ENCODE results near the gene COX4I2. TPM values are rescaled to one million over a fixed set of nuclear protein-coding genes. Genes with fewer than 3 reads are reported as not detected.
"Not testable (repeated sequence)": the region's sequence is repeated elsewhere in the genome, so short reads cannot be mapped to it uniquely, and the experiment has no call there.

The COX4I2 gene
- total RNA-seq, 2 experiments from 2014 or later: not detected

GRCh38 chr20:31615416-31615815 lies 22.3 kb upstream of the COX4I2 start:
- peaks cover 12% of the 10 kb centered on the region for H3K4me1 Mint-ChIP-seq
- no peak overlapping the region for H3K27ac Mint-ChIP-seq
- H3K27me3 Mint-ChIP-seq: peaks cover 16% of the 10 kb centered on the region
- POLR2A ChIA-PET: no interaction called here
- CTCF ChIA-PET: interaction anchor here (13.3 to 14.6 kb wide), 2 partner anchors 45 to 60 kb away, joined by 430 to 523 read pairs; a partner anchor contains a TSS
- no peak for DNase-seq
- H3K36me3 Mint-ChIP-seq (ENCODE audit: low read depth): no peaks in the 10 kb centered on the region
- H3K9me3 Mint-ChIP-seq: no peaks in the 10 kb centered on the region
- no peak overlapping the region for H3K4me3 Mint-ChIP-seq

DNA sequence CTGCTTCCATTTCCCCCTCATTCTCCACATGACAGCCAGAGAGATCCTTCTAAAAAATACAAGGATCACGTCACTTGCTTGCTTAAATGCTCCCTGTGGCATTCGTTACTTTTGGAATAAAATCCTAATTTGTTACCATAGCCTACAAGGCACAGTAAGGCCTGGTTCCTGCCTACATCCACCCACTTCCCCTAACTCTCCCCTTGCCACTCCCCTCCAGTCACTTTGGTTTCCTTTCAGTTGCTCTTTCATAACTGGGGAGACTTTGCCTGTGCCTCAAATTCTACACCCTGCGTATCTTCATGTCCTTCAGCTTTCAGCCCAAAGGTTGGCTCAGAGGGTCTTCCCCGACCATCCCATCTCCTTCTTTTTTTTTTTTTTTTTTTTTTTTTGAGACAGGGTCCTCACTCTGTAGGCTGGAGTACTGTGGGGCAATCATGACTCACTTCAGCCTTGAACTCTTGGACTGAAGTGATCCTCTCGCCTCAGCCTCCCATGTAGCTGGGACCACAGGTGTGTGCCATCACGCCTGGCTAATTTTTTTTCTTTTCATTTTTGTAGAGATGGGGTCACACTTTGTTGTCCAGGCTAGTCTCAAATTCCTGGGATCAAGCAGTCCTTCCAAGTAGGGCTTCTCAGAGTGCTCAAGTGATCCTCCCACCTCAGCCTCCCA lies 20.1 kb upstream of the COX4I2 start:
- no peaks in the 10 kb centered on the region for H3K36me3 Mint-ChIP-seq (ENCODE audit: low read depth)
- H3K4me3 Mint-ChIP-seq: no peak overlapping the region
- H3K4me1 Mint-ChIP-seq: peaks cover 8% of the 10 kb centered on the region
- no peak for DNase-seq
- CTCF ChIA-PET: interaction anchor here (1.0 to 1.6 kb wide), 2 partner anchors 48 to 106 kb away, joined by 4 to 10 read pairs; no protein-coding TSS in a partner anchor
- peaks cover 15% of the 10 kb centered on the region for H3K27me3 Mint-ChIP-seq
- POLR2A ChIA-PET: no interaction called here
- no peaks in the 10 kb centered on the region for H3K9me3 Mint-ChIP-seq
- no peak overlapping the region for H3K27ac Mint-ChIP-seq

DNA sequence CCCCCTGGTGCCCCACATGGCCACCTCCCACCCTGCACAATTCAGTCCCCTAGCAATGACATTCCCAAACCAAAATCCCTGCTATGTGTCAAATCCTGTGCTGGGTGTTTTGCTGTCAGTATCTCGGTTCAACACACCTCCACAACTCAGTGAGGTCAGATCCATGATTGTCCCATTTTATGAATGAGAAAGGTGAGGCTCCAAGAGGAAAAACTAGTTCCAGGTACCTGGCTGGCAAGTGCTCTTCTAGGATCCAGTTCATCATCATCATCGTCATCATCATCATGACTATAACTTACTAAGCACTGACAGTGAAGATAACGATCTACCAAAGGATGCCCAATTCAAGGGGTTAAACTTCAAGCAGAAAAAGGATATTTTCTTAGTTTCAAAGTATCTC lies 17.5 kb upstream of the COX4I2 start:
- H3K27me3 Mint-ChIP-seq: peaks cover 14% of the 10 kb centered on the region
- no peak overlapping the region for H3K27ac Mint-ChIP-seq
- H3K4me3 Mint-ChIP-seq: no peak overlapping the region
- ChIA-PET POLR2A (no interaction called here), CTCF (interaction anchor here (1.5 kb wide), 1 partner anchor 8 kb away, joined by 5 read pairs; no protein-coding TSS in a partner anchor)
- no peaks in the 10 kb centered on the region for H3K36me3 Mint-ChIP-seq (ENCODE audit: low read depth)
- H3K4me1 Mint-ChIP-seq: peaks cover 5% of the 10 kb centered on the region
- no peak for DNase-seq
- H3K9me3 Mint-ChIP-seq: no peaks in the 10 kb centered on the region

DNA sequence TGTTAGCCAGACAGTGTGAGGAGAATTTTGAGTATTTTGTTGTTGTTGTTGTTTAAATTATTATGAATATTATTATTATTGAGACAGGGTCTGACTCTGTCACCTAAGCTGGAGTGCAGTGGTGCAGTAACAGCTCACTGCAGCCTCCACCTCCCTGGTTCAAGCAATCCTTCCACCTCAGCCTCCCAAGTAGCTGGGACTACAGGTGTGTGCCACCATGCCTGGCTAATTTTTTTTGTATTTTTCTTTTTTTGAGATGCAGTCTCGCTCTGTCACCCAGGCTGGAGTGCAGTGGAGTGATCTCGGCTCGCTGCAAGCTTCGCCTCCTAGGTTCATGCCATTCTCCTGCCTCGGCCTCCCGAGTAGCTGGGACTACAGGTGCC lies 14.6 kb upstream of the COX4I2 start:
- H3K4me1 Mint-ChIP-seq; H3K36me3 Mint-ChIP-seq (ENCODE audit: low read depth); POLR2A ChIA-PET; H3K9me3 Mint-ChIP-seq; H3K4me3 Mint-ChIP-seq; H3K27ac Mint-ChIP-seq; CTCF ChIA-PET; DNase-seq; H3K27me3 Mint-ChIP-seq: not testable (repeated sequence)

- DNase-seq; H3K4me1 Mint-ChIP-seq; H3K9me3 Mint-ChIP-seq; H3K27me3 Mint-ChIP-seq; H3K36me3 Mint-ChIP-seq (ENCODE audit: low read depth); H3K4me3 Mint-ChIP-seq; POLR2A ChIA-PET; H3K27ac Mint-ChIP-seq: not testable (repeated sequence)
- CTCF ChIA-PET: interaction anchor here (2.0 kb wide), 1 partner anchor 7 kb away, joined by 7 read pairs; no protein-coding TSS in a partner anchor
These were observed 11.2 kb upstream of the COX4I2 start for GRCh38 chr20:31626534-31626933.

- CTCF ChIA-PET; H3K4me1 Mint-ChIP-seq; POLR2A ChIA-PET; H3K36me3 Mint-ChIP-seq (ENCODE audit: low read depth); H3K4me3 Mint-ChIP-seq; H3K27me3 Mint-ChIP-seq; H3K9me3 Mint-ChIP-seq; DNase-seq; H3K27ac Mint-ChIP-seq: not testable (repeated sequence)
These were observed 9.7 kb upstream of the COX4I2 start for GRCh38 chr20:31628057-31628456.

DNA sequence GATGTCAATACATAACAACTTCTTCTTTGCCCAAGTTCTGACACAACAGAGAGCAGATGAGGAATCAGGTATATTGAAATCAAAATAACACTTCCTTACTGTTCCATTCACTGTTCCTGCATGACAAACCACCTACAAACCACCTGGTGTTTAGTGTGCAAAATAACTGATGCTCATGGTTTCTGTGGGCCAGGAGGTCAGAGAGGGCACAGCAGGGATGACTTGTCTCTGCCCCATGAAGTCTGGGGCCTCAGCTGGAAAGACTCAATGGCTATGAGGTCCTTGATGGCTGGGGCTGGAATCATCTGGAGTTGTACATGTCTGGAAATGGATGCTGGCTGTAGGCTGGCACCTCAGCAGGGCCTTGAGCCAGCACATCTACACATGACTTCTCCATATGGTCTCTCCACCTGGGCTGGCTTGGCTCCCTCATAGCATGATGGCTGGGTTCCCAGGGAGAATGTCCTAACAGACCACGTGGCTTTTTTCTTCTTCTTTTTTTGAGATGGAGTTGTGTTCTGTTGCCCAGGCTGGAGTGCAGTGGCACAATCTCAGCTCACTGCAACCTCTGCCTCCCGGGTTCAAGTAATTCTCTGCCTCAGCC lies 7.4 kb upstream of the COX4I2 start:
- H3K27ac Mint-ChIP-seq: no peak overlapping the region
- H3K36me3 Mint-ChIP-seq (ENCODE audit: low read depth): no peaks in the 10 kb centered on the region
- DNase-seq: no peak
- H3K9me3 Mint-ChIP-seq: no peaks in the 10 kb centered on the region
- H3K4me1 Mint-ChIP-seq: peaks cover 3% of the 10 kb centered on the region
- no peak overlapping the region for H3K4me3 Mint-ChIP-seq
- ChIA-PET CTCF (interaction anchor here (0.6 to 1.4 kb wide), 4 partner anchors 16 to 1922 kb away, joined by 3 to 5 read pairs (median 3); no protein-coding TSS in a partner anchor), POLR2A (no interaction called here)
- H3K27me3 Mint-ChIP-seq: no peaks in the 10 kb centered on the region

- Mint-ChIP-seq H3K4me1 (peaks cover 3% of the 10 kb centered on the region), H3K27me3 (no peaks in the 10 kb centered on the region), H3K9me3 (no peaks in the 10 kb centered on the region), H3K36me3 (ENCODE audit: low read depth) (no peaks in the 10 kb centered on the region), H3K27ac (no peak overlapping the region), H3K4me3 (no peak overlapping the region)
- ChIA-PET CTCF (interaction anchor here (1.6 to 6.8 kb wide), 6 partner anchors 16 to 97 kb away, joined by 3 to 116 read pairs (median 18); partner anchors contain the start of gene BCL2L1), POLR2A (interaction anchor here (2.5 kb wide), 1 partner anchor 90 kb away, joined by 19 read pairs; the partner anchor contains the start of gene BCL2L1)
- no peak for DNase-seq
These were observed 5.0 kb upstream of the COX4I2 start for GRCh38 chr20:31632548-31633338.

- Mint-ChIP-seq H3K36me3 (ENCODE audit: low read depth) (no peaks in the 10 kb centered on the region), H3K9me3 (no peaks in the 10 kb centered on the region), H3K4me3 (no peak overlapping the region), H3K27ac (no peak overlapping the region), H3K27me3 (no peaks in the 10 kb centered on the region), H3K4me1 (peaks cover 3% of the 10 kb centered on the region)
- no peak for DNase-seq
- POLR2A ChIA-PET: interaction anchor here (2.5 kb wide), 1 partner anchor 89 kb away, joined by 19 read pairs; the partner anchor contains the start of gene BCL2L1
- CTCF ChIA-PET: interaction anchor here (0.6 to 6.8 kb wide), 31 partner anchors 8 to 1715 kb away, joined by 3 to 116 read pairs (median 4); partner anchors contain the start of genes BCL2L1, ID1 and TPX2
These were observed 4.3 kb upstream of the COX4I2 start for GRCh38 chr20:31633339-31633914.

DNA sequence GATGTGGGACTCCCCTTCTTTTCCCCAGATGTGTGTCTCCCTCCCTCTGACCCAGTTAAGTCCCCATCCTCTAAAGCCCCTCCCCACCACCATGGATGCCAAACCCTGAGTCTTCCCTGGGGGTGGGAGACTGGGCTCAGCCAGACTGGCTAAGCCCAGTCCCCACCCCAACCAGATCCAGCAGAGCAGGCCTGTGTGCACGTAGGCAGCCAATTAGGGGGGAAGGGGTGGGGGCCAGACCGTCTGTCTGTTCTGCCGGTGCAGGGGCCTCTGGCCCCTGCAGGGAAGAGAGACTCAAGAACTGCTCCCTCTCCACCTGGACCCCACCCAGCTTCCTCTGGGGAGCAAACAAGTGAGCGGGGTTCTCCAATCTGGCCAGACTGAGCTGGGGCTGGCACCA lies 605 bp downstream of the COX4I2 start:
- H3K9me3 Mint-ChIP-seq: no peaks in the 10 kb centered on the region
- H3K4me3 Mint-ChIP-seq: no peak overlapping the region
- no peak overlapping the region for H3K27ac Mint-ChIP-seq
- H3K27me3 Mint-ChIP-seq: peaks cover 20% of the 10 kb centered on the region
- no peaks in the 10 kb centered on the region for H3K36me3 Mint-ChIP-seq (ENCODE audit: low read depth)
- H3K4me1 Mint-ChIP-seq: peaks cover 7% of the 10 kb centered on the region
- ChIA-PET CTCF (interaction anchor here (2.1 to 4.3 kb wide), 2 partner anchors 23 to 86 kb away, joined by 10 to 19 read pairs; no protein-coding TSS in a partner anchor), POLR2A (interaction anchor here (1.0 kb wide), 1 partner anchor 22 kb away, joined by 3 read pairs; no protein-coding TSS in a partner anchor)
- no peak for DNase-seq

GRCh38 chr20:31638816-31639215 lies 1.1 kb downstream of the COX4I2 start:
- Mint-ChIP-seq H3K27ac (no peak overlapping the region), H3K9me3 (no peaks in the 10 kb centered on the region), H3K4me3 (no peak overlapping the region), H3K36me3 (ENCODE audit: low read depth) (no peaks in the 10 kb centered on the region), H3K27me3 (peaks cover 20% of the 10 kb centered on the region), H3K4me1 (peaks cover 7% of the 10 kb centered on the region)
- ChIA-PET POLR2A (interaction anchor here (1.0 kb wide), 1 partner anchor 21 kb away, joined by 3 read pairs; no protein-coding TSS in a partner anchor), CTCF (interaction anchor here (2.1 to 4.3 kb wide), 2 partner anchors 23 to 85 kb away, joined by 10 to 19 read pairs; no protein-coding TSS in a partner anchor)
- no peak for DNase-seq

DNA sequence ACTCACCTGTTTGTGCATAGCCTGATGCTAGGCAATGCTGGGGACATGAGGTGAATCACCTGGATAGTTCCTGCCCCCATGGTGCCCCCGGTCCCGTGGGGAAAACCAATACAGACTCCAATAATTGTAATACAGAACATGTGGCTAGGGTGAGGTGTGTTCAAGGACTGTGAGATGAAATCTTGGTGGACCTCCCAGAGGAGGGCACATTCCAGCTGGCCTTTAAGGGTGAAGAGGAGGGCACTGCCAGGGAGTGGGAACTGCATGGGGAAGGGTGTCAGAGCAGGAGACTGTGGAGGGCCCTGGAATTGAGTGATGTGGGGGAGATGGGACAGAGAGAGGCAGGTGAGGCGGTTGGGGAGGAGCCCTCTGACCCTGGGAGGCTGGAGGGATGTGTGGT lies 2.5 kb downstream of the COX4I2 start:
- Mint-ChIP-seq H3K4me1 (peaks cover 7% of the 10 kb centered on the region), H3K4me3 (no peak overlapping the region), H3K27me3 (peaks cover 24% of the 10 kb centered on the region), H3K9me3 (no peaks in the 10 kb centered on the region), H3K27ac (no peak overlapping the region), H3K36me3 (ENCODE audit: low read depth) (no peaks in the 10 kb centered on the region)
- no peak for DNase-seq
- CTCF ChIA-PET: interaction anchor here (2.0 to 4.3 kb wide), 3 partner anchors 21 to 84 kb away, joined by 8 to 19 read pairs (median 19); no protein-coding TSS in a partner anchor
- POLR2A ChIA-PET: interaction anchor here (1.6 kb wide), 1 partner anchor 22 kb away, joined by 7 read pairs; no protein-coding TSS in a partner anchor

All from activated CD4-positive, alpha-beta memory T cell treated with anti-CD3 and anti-CD28 coated beads, Interleukin-2, amount 10 ng/mL, durations not matched to agents 7 days and 5 days (primary cell).